Measurements from ENCODE around the gene BTBD9.

The BTBD9 gene

GRCh38 chr6:38593998-38594665 lies 45.6 kb downstream of the BTBD9 start:
- no peak for TF ChIP-seq POLR2AphosphoS5 (IDR thresholded peaks at IDR 0.05; ENCODE audit: borderline replicate concordance, low read depth, low read length)
- TF ChIP-seq EZH2 (IDR thresholded peaks at IDR 0.05), result no peak
- TF ChIP-seq FOXP2 (optimal IDR thresholded peaks at IDR 0.05; ENCODE audit: control extremely low read depth, extremely low read length, insufficient read depth), result no peak
- H3K9ac ChIP-seq (ENCODE audit: insufficient read length), result no peak overlapping the region
- no peak for DNase-seq (ENCODE audit: low read depth, low spot score)
- 0 out of 2 replicates have a peak overlapping the region, but pooled peaks have one; percentile 2 for H3K27ac ChIP-seq
- no peaks in the 10 kb centered on the region for H3K9me3 ChIP-seq (ENCODE audit: low read depth, low read length)
- H3K4me3 ChIP-seq, result no peak overlapping the region
- H3K36me3 ChIP-seq (ENCODE audit: insufficient read depth, low read length), result no peaks in the 10 kb centered on the region

- H3K9ac ChIP-seq (ENCODE audit: insufficient read length), result no peak overlapping the region
- TF ChIP-seq POLR2AphosphoS5 (IDR thresholded peaks at IDR 0.05; ENCODE audit: borderline replicate concordance, low read depth, low read length) (no peak), EZH2 (IDR thresholded peaks at IDR 0.05) (no peak), FOXP2 (optimal IDR thresholded peaks at IDR 0.05; ENCODE audit: control extremely low read depth, extremely low read length, insufficient read depth) (no peak)
- no peaks in the 10 kb centered on the region for H3K36me3 ChIP-seq (ENCODE audit: insufficient read depth, low read length)
- H3K9me3 ChIP-seq (ENCODE audit: low read depth, low read length), result no peaks in the 10 kb centered on the region
- H3K27ac ChIP-seq, result no peak overlapping the region
- H3K4me3 ChIP-seq, result no peak overlapping the region
- DNase-seq (ENCODE audit: low read depth, low spot score), result no peak
Measured at GRCh38 chr6:38593409-38593808, 46.3 kb downstream of the BTBD9 start.

- Histone ChIP-seq H3K9me3 (ENCODE audit: low read depth, low read length) (no peaks in the 10 kb centered on the region), H3K36me3 (ENCODE audit: insufficient read depth, low read length) (no peaks in the 10 kb centered on the region), H3K4me3 (no peak overlapping the region), H3K9ac (ENCODE audit: insufficient read length) (no peak overlapping the region), H3K27ac (no peak overlapping the region)
- TF ChIP-seq POLR2AphosphoS5 (IDR thresholded peaks at IDR 0.05; ENCODE audit: borderline replicate concordance, low read depth, low read length), result no peak
- no peak for TF ChIP-seq EZH2 (IDR thresholded peaks at IDR 0.05)
- TF ChIP-seq FOXP2 (optimal IDR thresholded peaks at IDR 0.05; ENCODE audit: control extremely low read depth, extremely low read length, insufficient read depth), result no peak
- DNase-seq (ENCODE audit: low read depth, low spot score), result no peak
Measured at GRCh38 chr6:38591439-38591838, 48.3 kb downstream of the BTBD9 start.

GRCh38 chr6:38589367-38589720 lies 50.4 kb downstream of the BTBD9 start:
- DNase-seq (ENCODE audit: low read depth, low spot score), result no peak
- TF ChIP-seq POLR2AphosphoS5 (IDR thresholded peaks at IDR 0.05; ENCODE audit: borderline replicate concordance, low read depth, low read length) (no peak), FOXP2 (optimal IDR thresholded peaks at IDR 0.05; ENCODE audit: control extremely low read depth, extremely low read length, insufficient read depth) (no peak), EZH2 (IDR thresholded peaks at IDR 0.05) (no peak)
- no peaks in the 10 kb centered on the region for H3K36me3 ChIP-seq (ENCODE audit: insufficient read depth, low read length)
- no peak overlapping the region for H3K4me3 ChIP-seq
- no peaks in the 10 kb centered on the region for H3K9me3 ChIP-seq (ENCODE audit: low read depth, low read length)
- no peak overlapping the region for H3K9ac ChIP-seq (ENCODE audit: insufficient read length)
- no peak overlapping the region for H3K27ac ChIP-seq

- Histone ChIP-seq H3K9me3 (ENCODE audit: low read depth, low read length) (no peaks in the 10 kb centered on the region), H3K9ac (ENCODE audit: insufficient read length) (no peak overlapping the region), H3K4me3 (no peak overlapping the region), H3K27ac (no peak overlapping the region), H3K36me3 (ENCODE audit: insufficient read depth, low read length) (no peaks in the 10 kb centered on the region)
- no peak for DNase-seq (ENCODE audit: low read depth, low spot score)
- TF ChIP-seq POLR2AphosphoS5 (IDR thresholded peaks at IDR 0.05; ENCODE audit: borderline replicate concordance, low read depth, low read length), result no peak
- TF ChIP-seq FOXP2 (optimal IDR thresholded peaks at IDR 0.05; ENCODE audit: control extremely low read depth, extremely low read length, insufficient read depth), result no peak
- no peak for TF ChIP-seq EZH2 (IDR thresholded peaks at IDR 0.05)
Measured at GRCh38 chr6:38588631-38589366, 50.9 kb downstream of the BTBD9 start.

GRCh38 chr6:38587766-38588362 lies 51.9 kb downstream of the BTBD9 start:
- H3K9ac ChIP-seq (ENCODE audit: insufficient read length), result no peak overlapping the region
- H3K36me3 ChIP-seq (ENCODE audit: insufficient read depth, low read length), result no peaks in the 10 kb centered on the region
- DNase-seq (ENCODE audit: low read depth, low spot score), result no peak
- TF ChIP-seq FOXP2 (optimal IDR thresholded peaks at IDR 0.05; ENCODE audit: control extremely low read depth, extremely low read length, insufficient read depth), result no peak
- TF ChIP-seq EZH2 (IDR thresholded peaks at IDR 0.05), result no peak
- TF ChIP-seq POLR2AphosphoS5 (IDR thresholded peaks at IDR 0.05; ENCODE audit: borderline replicate concordance, low read depth, low read length), result no peak
- no peaks in the 10 kb centered on the region for H3K9me3 ChIP-seq (ENCODE audit: low read depth, low read length)
- H3K4me3 ChIP-seq, result no peak overlapping the region
- H3K27ac ChIP-seq, result no peak overlapping the region

GRCh38 chr6:38586992-38587391 lies 52.7 kb downstream of the BTBD9 start:
- H3K36me3 ChIP-seq (ENCODE audit: insufficient read depth, low read length), result no peaks in the 10 kb centered on the region
- no peaks in the 10 kb centered on the region for H3K9me3 ChIP-seq (ENCODE audit: low read depth, low read length)
- DNase-seq (ENCODE audit: low read depth, low spot score), result no peak
- TF ChIP-seq FOXP2 (optimal IDR thresholded peaks at IDR 0.05; ENCODE audit: control extremely low read depth, extremely low read length, insufficient read depth) (no peak), POLR2AphosphoS5 (IDR thresholded peaks at IDR 0.05; ENCODE audit: borderline replicate concordance, low read depth, low read length) (no peak), EZH2 (IDR thresholded peaks at IDR 0.05) (no peak)
- no peak overlapping the region for H3K9ac ChIP-seq (ENCODE audit: insufficient read length)
- H3K4me3 ChIP-seq, result no peak overlapping the region
- no peak overlapping the region for H3K27ac ChIP-seq

- DNase-seq (ENCODE audit: low read depth, low spot score), result no peak
- peaks cover 3% of the 10 kb centered on the region; the same call in 1 of the 2 replicates for H3K36me3 ChIP-seq (ENCODE audit: insufficient read depth, low read length)
- H3K9me3 ChIP-seq (ENCODE audit: low read depth, low read length), result no peaks in the 10 kb centered on the region
- H3K27ac ChIP-seq, result no peak overlapping the region
- no peak overlapping the region for H3K4me3 ChIP-seq
- no peak overlapping the region for H3K9ac ChIP-seq (ENCODE audit: insufficient read length)
- TF ChIP-seq FOXP2 (optimal IDR thresholded peaks at IDR 0.05; ENCODE audit: control extremely low read depth, extremely low read length, insufficient read depth) (no peak), POLR2AphosphoS5 (IDR thresholded peaks at IDR 0.05; ENCODE audit: borderline replicate concordance, low read depth, low read length) (no peak), EZH2 (IDR thresholded peaks at IDR 0.05) (no peak)
Measured at GRCh38 chr6:38584731-38585130, 55.0 kb downstream of the BTBD9 start.
